Caco-2 (cell line): ENCODE results near the gene ADISSP. TPM values are rescaled to one million over a fixed set of nuclear protein-coding genes. Genes with fewer than 3 reads are reported as not detected.

ENCODE experiments used
- BruUV-seq: library from RNA; stranded (reverse); fragments of 400-500 nt; replicated peaks from 2 replicates; lab custom pipeline; 2021; lab: Mats Ljungman, UMichigan
- CTCF ChIA-PET: fragments of 300-600 bp; sonication (Branson Sonifier 250); formaldehyde crosslinking; loops from one replicate; lab custom pipeline; 2022; ENCODE audit warnings: antibody characterized with exemption; lab: Charles Lee
- POLR2A ChIA-PET: fragments of 300-600 bp; sonication (Branson Sonifier 250); formaldehyde crosslinking; loops from one replicate; lab custom pipeline; 2022; ENCODE audit warnings: antibody characterized with exemption; lab: Charles Lee
- DNase-seq, 2 experiments: peaks; one replicate each; pipeline versions ENCODE4 v3.0.0 to v3.0.0-alpha.2; 2020 to 2022
- H3K27me3 ChIP-seq: replicated peaks from 2 replicates; pipeline ENCODE4 v1.6.0; 2011; ENCODE audit warnings: low read length; ENCODE audit not compliant: control insufficient read depth, insufficient read depth
- H3K36me3 ChIP-seq: 2 replicates; pipeline ENCODE4 v1.5.1; 2011; ENCODE audit warnings: low read length; ENCODE audit not compliant: control insufficient read depth, insufficient read depth
- H3K4me1 ChIP-seq: fragments of 250-450 bp; sonication (Bioruptor Pico); 2 replicates; pipeline ENCODE4 v1.5.1; 2020; ENCODE audit warnings: mild to moderate bottlenecking
- H3K4me3 ChIP-seq: 2 replicates; pipeline ENCODE4 v1.5.1; 2011; ENCODE audit warnings: low read depth, mild to moderate bottlenecking, control low read depth, low read length
- H3K9me3 ChIP-seq: fragments of 250-450 bp; sonication (Bioruptor Pico); 2 replicates; pipeline ENCODE4 v1.5.1; 2020; ENCODE audit warnings: mild to moderate bottlenecking, moderate library complexity
- H3K27ac Mint-ChIP-seq: one replicate; pipeline ENCODE4 v1.8.0; 2022; ENCODE audit warnings: mixed read lengths; ENCODE audit not compliant: unreplicated experiment
- H3K27me3 Mint-ChIP-seq: one replicate; pipeline ENCODE4 v1.8.0; 2022; ENCODE audit warnings: mixed read lengths; ENCODE audit not compliant: insufficient read depth, unreplicated experiment
- H3K36me3 Mint-ChIP-seq: one replicate; pipeline ENCODE4 v1.8.0; 2022; ENCODE audit warnings: mild to moderate bottlenecking, mixed read lengths; ENCODE audit not compliant: insufficient read depth, unreplicated experiment
- H3K4me1 Mint-ChIP-seq: one replicate; pipeline ENCODE4 v1.8.0; 2022; ENCODE audit warnings: low read depth, mixed read lengths; ENCODE audit not compliant: unreplicated experiment
- H3K4me3 Mint-ChIP-seq: one replicate; pipeline ENCODE4 v1.8.0; 2022; ENCODE audit warnings: mild to moderate bottlenecking, moderate library complexity, mixed read lengths; ENCODE audit not compliant: unreplicated experiment
- H3K9me3 Mint-ChIP-seq: one replicate; pipeline ENCODE4 v1.8.0; 2022; ENCODE audit warnings: mixed read lengths; ENCODE audit not compliant: unreplicated experiment
- intact Hi-C: fragments of 100-400 bp; cut with micrococcal nuclease; formaldehyde crosslinking; loops from one replicate; pipeline ENCODE4 v1.10.0; 2022; ENCODE audit not compliant: unreplicated experiment
- total RNA-seq: library from RNA; stranded (reverse); gene quantifications from 2 replicates; pipeline ENCODE4 v1.2.3, GENCODE V29; 2022
- TF ChIP-seq, protein P1 (sequence below), 2 experiments: fragments of 200-600 bp in 1 of 2; IDR thresholded peaks; 1 replicate in 1 of 2; 2 replicates in 1 of 2; pipeline versions ENCODE4 v1.5.1 to v1.8.0; 2011 to 2022; ENCODE audit warnings: antibody characterized with exemption in 1 of 2, control low read depth in 1 of 2, inconsistent platforms in 1 of 2, low read depth in 1 of 2, low read length in 1 of 2, mild to moderate bottlenecking in 1 of 2, moderate library complexity in 1 of 2; ENCODE audit not compliant: insufficient read depth in 1 of 2, severe bottlenecking in 1 of 2, unreplicated experiment in 1 of 2

Gene ADISSP
- total RNA-seq, 1 experiment from 2014 or later: 56.1 TPM

GRCh38 chr20:3730803-3731672 is 36.5 kb downstream of the ADISSP start:
- peaks cover 7% of the 10 kb centered on the region for H3K27me3 Mint-ChIP-seq

DNA sequence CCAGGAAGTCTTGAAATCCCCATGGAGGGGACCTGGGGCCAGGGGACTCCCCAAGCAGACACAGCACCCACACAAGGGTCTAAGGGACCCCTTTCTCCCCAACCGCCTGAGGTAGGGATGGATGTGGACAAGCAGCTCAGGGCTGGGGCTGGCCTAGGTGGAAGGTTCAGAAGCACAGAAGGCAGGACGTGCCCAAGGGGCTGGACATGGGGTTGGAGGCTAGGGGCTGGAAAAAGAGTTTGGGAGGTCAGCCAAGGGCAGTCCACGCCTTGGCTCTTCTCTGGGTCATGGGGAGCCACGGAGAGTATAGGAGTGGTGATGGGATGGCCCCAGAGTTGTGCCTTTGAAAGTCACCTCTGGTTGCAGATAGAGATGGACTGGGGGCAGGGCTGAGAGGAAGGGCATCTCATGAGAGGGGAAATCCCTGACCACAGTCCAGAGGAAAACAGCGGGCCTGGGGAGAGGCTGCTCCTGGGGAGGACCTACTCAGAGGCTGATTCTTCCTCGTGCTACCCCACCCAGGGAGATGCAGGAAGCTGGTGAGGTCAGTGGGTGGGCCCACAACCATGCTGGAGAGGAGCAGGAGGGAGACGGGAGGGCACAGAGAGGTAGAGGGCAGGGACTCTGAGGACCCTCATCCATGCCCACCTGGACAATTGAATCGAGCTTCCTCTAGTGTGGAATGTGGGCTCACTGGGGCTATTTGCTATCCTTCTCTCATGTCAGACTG is 37.6 kb downstream of the ADISSP start:
- Histone ChIP-seq H3K4me1 (peaks cover 11% of the 10 kb centered on the region), H3K9me3 (no peaks in the 10 kb centered on the region), H3K27me3 (no peaks in the 10 kb centered on the region), H3K36me3 (no peaks in the 10 kb centered on the region), H3K4me3 (no peak overlapping the region)
- H3K36me3 Mint-ChIP-seq: peaks cover 5% of the 10 kb centered on the region
- intact Hi-C loops: no loop called here
- H3K27ac Mint-ChIP-seq: no peak overlapping the region
- no peaks in the 10 kb centered on the region for H3K9me3 Mint-ChIP-seq
- POLR2A ChIA-PET: no interaction called here
- BruUV-seq: no TSS peak
- TF ChIP-seq, protein P1, sequence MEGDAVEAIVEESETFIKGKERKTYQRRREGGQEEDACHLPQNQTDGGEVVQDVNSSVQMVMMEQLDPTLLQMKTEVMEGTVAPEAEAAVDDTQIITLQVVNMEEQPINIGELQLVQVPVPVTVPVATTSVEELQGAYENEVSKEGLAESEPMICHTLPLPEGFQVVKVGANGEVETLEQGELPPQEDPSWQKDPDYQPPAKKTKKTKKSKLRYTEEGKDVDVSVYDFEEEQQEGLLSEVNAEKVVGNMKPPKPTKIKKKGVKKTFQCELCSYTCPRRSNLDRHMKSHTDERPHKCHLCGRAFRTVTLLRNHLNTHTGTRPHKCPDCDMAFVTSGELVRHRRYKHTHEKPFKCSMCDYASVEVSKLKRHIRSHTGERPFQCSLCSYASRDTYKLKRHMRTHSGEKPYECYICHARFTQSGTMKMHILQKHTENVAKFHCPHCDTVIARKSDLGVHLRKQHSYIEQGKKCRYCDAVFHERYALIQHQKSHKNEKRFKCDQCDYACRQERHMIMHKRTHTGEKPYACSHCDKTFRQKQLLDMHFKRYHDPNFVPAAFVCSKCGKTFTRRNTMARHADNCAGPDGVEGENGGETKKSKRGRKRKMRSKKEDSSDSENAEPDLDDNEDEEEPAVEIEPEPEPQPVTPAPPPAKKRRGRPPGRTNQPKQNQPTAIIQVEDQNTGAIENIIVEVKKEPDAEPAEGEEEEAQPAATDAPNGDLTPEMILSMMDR (IDR thresholded peaks at IDR 0.05; ENCODE audit: insufficient read depth in 1 of 2, low read depth in 1 of 2, low read length in 1 of 2, severe bottlenecking in 1 of 2, unreplicated experiment in 1 of 2): no peak
- CTCF ChIA-PET: no interaction called here
- no peak for DNase-seq
- H3K4me3 Mint-ChIP-seq: no peak overlapping the region
- H3K27me3 Mint-ChIP-seq: peaks cover 7% of the 10 kb centered on the region
- peaks cover 9% of the 10 kb centered on the region for H3K4me1 Mint-ChIP-seq

More at GRCh38 chr20:3730803-3731672, 36.5 kb downstream of the ADISSP start:
- no peak overlapping the region for H3K4me3 ChIP-seq
- no peaks in the 10 kb centered on the region for H3K36me3 ChIP-seq
- POLR2A ChIA-PET: no interaction called here
- no peaks in the 10 kb centered on the region for H3K9me3 ChIP-seq
- H3K4me1 ChIP-seq: peaks cover 15% of the 10 kb centered on the region
- no peaks in the 10 kb centered on the region for H3K27me3 ChIP-seq
- TF ChIP-seq, protein P1 (IDR thresholded peaks at IDR 0.05; ENCODE audit: insufficient read depth in 1 of 2, low read depth in 1 of 2, low read length in 1 of 2, severe bottlenecking in 1 of 2, unreplicated experiment in 1 of 2): no peak
- DNase-seq: no peak
- no TSS peak for BruUV-seq
- CTCF ChIA-PET: interaction anchor here (1.4 kb wide), 1 partner anchor 20 kb away, joined by 3 read pairs; no protein-coding TSS in a partner anchor
- Mint-ChIP-seq H3K4me3 (no peak overlapping the region), H3K36me3 (peaks cover 5% of the 10 kb centered on the region), H3K4me1 (peaks cover 9% of the 10 kb centered on the region), H3K27ac (no peak overlapping the region), H3K9me3 (no peaks in the 10 kb centered on the region)
- intact Hi-C loops: no loop called here

DNA sequence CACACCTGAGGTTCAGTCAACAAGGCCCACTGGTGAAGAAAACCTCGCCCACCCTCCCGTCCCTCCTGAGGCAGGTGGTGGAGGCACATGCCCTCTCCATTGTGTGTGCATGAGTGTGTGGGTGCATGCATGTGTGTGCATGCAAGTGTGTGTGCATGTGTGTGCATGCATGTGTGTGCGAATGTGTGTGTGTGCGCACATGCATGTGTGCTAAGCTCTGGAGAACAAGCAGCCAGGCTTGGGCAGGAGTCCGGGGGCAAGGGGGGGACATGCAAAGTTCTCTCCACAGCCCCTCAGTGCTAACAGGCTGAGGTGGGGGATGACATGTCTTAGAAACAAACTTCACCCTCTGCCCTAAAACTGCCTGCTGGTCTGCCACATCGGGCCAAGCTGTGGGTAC is 38.2 kb downstream of the ADISSP start:
- H3K36me3 ChIP-seq: no peaks in the 10 kb centered on the region
- ChIA-PET CTCF (no interaction called here), POLR2A (no interaction called here)
- BruUV-seq: no TSS peak
- DNase-seq: no peak
- Mint-ChIP-seq H3K27me3 (peaks cover 7% of the 10 kb centered on the region), H3K4me1 (peaks cover 9% of the 10 kb centered on the region), H3K27ac (no peak overlapping the region), H3K9me3 (no peaks in the 10 kb centered on the region), H3K4me3 (no peak overlapping the region), H3K36me3 (peaks cover 5% of the 10 kb centered on the region)
- peaks cover 11% of the 10 kb centered on the region for H3K4me1 ChIP-seq
- no peak overlapping the region for H3K4me3 ChIP-seq
- intact Hi-C loops: no loop called here
- TF ChIP-seq, protein P1 (IDR thresholded peaks at IDR 0.05; ENCODE audit: insufficient read depth in 1 of 2, low read depth in 1 of 2, low read length in 1 of 2, severe bottlenecking in 1 of 2, unreplicated experiment in 1 of 2): no peak
- H3K9me3 ChIP-seq: no peaks in the 10 kb centered on the region
- H3K27me3 ChIP-seq: no peaks in the 10 kb centered on the region
